Right lobe of liver (tissue), 4 donors: ENCODE results near the gene PSMB7.

Source experiments
- POLR2A ChIP-seq: fragments of 450-650 bp; IDR thresholded peaks from one replicate; pipeline ENCODE4 v1.6.1; 2017; ENCODE audit warnings: antibody characterized with exemption, mild to moderate bottlenecking
- TF ChIP-seq, protein P1 (sequence below), 4 donors: fragments of 200-600 bp in 3 of 4; fragments of 450-650 bp in 1 of 4; IDR thresholded peaks; one replicate each; pipeline versions ENCODE4 v1.5.1 to v1.8.0; 2016 to 2022; ENCODE audit warnings: antibody characterized with exemption in 4 of 4, mild to moderate bottlenecking in 2 of 4
- donor health status: DM: no; HTN: no; CAD: no.
- donor health status: DM: no; HTN: no; CAD: no.
- donor health status: DM: no; HTN: yes; CAD: no.

DNA sequence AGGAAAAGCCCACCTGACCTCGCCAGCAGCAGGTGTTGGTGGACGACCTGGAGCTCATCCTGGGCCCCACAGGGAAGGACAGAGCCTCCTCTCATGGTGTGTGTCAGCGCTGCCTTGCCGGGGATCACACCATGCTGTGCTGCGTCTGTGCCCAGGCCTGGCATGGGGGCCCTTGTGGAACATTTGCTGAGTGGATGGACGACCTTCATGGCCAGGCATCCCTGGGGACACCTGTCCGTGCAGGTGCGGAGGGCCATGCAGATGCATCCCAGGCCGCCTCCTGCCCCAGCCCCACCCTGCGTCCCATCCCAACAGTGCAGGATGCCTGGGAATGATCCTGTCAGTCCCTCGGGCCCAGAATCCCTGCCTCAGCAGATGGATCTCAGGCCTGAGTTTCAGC lies 83.7 kb downstream of the PSMB7 start:
- TF ChIP-seq, protein P1, sequence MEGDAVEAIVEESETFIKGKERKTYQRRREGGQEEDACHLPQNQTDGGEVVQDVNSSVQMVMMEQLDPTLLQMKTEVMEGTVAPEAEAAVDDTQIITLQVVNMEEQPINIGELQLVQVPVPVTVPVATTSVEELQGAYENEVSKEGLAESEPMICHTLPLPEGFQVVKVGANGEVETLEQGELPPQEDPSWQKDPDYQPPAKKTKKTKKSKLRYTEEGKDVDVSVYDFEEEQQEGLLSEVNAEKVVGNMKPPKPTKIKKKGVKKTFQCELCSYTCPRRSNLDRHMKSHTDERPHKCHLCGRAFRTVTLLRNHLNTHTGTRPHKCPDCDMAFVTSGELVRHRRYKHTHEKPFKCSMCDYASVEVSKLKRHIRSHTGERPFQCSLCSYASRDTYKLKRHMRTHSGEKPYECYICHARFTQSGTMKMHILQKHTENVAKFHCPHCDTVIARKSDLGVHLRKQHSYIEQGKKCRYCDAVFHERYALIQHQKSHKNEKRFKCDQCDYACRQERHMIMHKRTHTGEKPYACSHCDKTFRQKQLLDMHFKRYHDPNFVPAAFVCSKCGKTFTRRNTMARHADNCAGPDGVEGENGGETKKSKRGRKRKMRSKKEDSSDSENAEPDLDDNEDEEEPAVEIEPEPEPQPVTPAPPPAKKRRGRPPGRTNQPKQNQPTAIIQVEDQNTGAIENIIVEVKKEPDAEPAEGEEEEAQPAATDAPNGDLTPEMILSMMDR (IDR thresholded peaks at IDR 0.05) = no peak
- no peak for TF ChIP-seq POLR2A
